ENCODE measurements around the gene SAXO1.

Gene SAXO1

GRCh38 chr9:18923671-18924430 lies 109.2 kb downstream of the SAXO1 start:
- no peak for DNase-seq (ENCODE audit: low read depth in 1 of 2, low spot score in 1 of 2)
- Histone ChIP-seq H3K27ac (replicated peaks) (no peak overlapping the region), H3K4me3 (replicated peaks; ENCODE audit: insufficient read depth, low read length) (no peak overlapping the region), H3K27me3 (ENCODE audit: insufficient read depth, poor library complexity, severe bottlenecking) (no peaks in the 10 kb centered on the region)
- TF ChIP-seq GABPA (IDR thresholded peaks at IDR 0.05; ENCODE audit: low read depth), result no peak
- TF ChIP-seq, protein P1, sequence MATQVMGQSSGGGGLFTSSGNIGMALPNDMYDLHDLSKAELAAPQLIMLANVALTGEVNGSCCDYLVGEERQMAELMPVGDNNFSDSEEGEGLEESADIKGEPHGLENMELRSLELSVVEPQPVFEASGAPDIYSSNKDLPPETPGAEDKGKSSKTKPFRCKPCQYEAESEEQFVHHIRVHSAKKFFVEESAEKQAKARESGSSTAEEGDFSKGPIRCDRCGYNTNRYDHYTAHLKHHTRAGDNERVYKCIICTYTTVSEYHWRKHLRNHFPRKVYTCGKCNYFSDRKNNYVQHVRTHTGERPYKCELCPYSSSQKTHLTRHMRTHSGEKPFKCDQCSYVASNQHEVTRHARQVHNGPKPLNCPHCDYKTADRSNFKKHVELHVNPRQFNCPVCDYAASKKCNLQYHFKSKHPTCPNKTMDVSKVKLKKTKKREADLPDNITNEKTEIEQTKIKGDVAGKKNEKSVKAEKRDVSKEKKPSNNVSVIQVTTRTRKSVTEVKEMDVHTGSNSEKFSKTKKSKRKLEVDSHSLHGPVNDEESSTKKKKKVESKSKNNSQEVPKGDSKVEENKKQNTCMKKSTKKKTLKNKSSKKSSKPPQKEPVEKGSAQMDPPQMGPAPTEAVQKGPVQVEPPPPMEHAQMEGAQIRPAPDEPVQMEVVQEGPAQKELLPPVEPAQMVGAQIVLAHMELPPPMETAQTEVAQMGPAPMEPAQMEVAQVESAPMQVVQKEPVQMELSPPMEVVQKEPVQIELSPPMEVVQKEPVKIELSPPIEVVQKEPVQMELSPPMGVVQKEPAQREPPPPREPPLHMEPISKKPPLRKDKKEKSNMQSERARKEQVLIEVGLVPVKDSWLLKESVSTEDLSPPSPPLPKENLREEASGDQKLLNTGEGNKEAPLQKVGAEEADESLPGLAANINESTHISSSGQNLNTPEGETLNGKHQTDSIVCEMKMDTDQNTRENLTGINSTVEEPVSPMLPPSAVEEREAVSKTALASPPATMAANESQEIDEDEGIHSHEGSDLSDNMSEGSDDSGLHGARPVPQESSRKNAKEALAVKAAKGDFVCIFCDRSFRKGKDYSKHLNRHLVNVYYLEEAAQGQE (IDR thresholded peaks at IDR 0.05; ENCODE audit: insufficient replicate concordance, low read depth), result no peak
- no peak for TF ChIP-seq SPI1 (IDR thresholded peaks at IDR 0.05; ENCODE audit: borderline replicate concordance, low read depth)
- TF ChIP-seq POLR2AphosphoS5 (IDR thresholded peaks at IDR 0.05; ENCODE audit: low read depth), result no peak
- no peak for TF ChIP-seq CTCF (IDR thresholded peaks at IDR 0.05; ENCODE audit: insufficient read depth, low read length)

- Histone ChIP-seq H3K27me3 (ENCODE audit: insufficient read depth, poor library complexity, severe bottlenecking) (no peaks in the 10 kb centered on the region), H3K4me3 (replicated peaks; ENCODE audit: insufficient read depth, low read length) (no peak overlapping the region), H3K27ac (replicated peaks) (no peak overlapping the region)
- TF ChIP-seq SPI1 (IDR thresholded peaks at IDR 0.05; ENCODE audit: borderline replicate concordance, low read depth) (no peak), POLR2AphosphoS5 (IDR thresholded peaks at IDR 0.05; ENCODE audit: low read depth) (no peak), GABPA (IDR thresholded peaks at IDR 0.05; ENCODE audit: low read depth) (no peak), CTCF (IDR thresholded peaks at IDR 0.05; ENCODE audit: insufficient read depth, low read length) (no peak)
- TF ChIP-seq, protein P1 (IDR thresholded peaks at IDR 0.05; ENCODE audit: insufficient replicate concordance, low read depth), result no peak
- DNase-seq (ENCODE audit: low read depth in 1 of 2, low spot score in 1 of 2), result no peak
These were observed 109.8 kb downstream of the SAXO1 start for GRCh38 chr9:18923167-18923566.

DNA sequence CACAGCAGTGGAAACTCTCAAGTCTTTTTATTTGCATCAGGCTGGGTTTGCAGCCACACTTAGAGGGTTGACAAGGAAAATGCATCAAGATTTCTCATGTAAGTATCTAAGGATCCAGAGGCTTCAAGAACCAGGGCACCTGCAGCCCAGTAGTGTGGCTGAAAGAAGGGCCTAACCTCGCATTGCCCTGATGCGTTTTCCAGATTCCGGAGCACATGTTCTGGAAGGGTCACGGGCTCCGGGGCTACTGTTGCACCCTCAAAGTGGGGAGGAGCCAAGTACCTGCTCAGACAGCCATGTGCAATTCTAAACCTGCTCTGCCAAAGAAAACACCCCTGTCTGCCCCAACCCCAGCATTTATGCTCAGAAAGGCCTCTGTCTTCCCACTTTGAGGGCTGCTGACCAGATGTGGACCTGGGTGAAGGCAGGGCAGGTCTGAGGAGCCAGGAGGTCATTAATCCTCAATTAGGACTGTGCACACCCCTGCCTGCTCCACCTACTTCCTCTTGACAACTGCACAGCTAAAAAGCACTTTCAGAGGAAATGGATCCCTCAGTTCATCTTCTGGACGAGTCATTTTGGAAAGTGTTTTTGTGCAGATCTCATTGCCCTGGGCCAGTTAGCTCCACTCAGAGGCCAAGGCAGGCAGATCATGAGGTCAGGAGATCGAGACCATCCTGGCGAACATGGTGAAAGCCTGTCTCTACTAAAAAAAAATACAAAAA lies 110.7 kb downstream of the SAXO1 start:
- Histone ChIP-seq H3K27ac (replicated peaks) (no peak overlapping the region), H3K27me3 (ENCODE audit: insufficient read depth, poor library complexity, severe bottlenecking) (no peaks in the 10 kb centered on the region), H3K4me3 (replicated peaks; ENCODE audit: insufficient read depth, low read length) (no peak overlapping the region)
- TF ChIP-seq POLR2AphosphoS5 (IDR thresholded peaks at IDR 0.05; ENCODE audit: low read depth), result no peak
- TF ChIP-seq, protein P1 (IDR thresholded peaks at IDR 0.05; ENCODE audit: insufficient replicate concordance, low read depth), result no peak
- no peak for TF ChIP-seq GABPA (IDR thresholded peaks at IDR 0.05; ENCODE audit: low read depth)
- TF ChIP-seq CTCF (IDR thresholded peaks at IDR 0.05; ENCODE audit: insufficient read depth, low read length), result no peak
- TF ChIP-seq SPI1 (IDR thresholded peaks at IDR 0.05; ENCODE audit: borderline replicate concordance, low read depth), result no peak
- DNase-seq (ENCODE audit: low read depth in 1 of 2, low spot score in 1 of 2), result no peak

Data from HL-60 (cell line).